GM12801 (cell line): ENCODE results near the gene USP12.

Experiments used
- CTCF ChIP-seq: IDR thresholded peaks from one replicate; pipeline ENCODE4 v1.5.1; 2011; ENCODE audit warnings: control low read depth; ENCODE audit not compliant: insufficient read length; ENCODE audit errors: extremely low read depth

USP12 gene

DNA sequence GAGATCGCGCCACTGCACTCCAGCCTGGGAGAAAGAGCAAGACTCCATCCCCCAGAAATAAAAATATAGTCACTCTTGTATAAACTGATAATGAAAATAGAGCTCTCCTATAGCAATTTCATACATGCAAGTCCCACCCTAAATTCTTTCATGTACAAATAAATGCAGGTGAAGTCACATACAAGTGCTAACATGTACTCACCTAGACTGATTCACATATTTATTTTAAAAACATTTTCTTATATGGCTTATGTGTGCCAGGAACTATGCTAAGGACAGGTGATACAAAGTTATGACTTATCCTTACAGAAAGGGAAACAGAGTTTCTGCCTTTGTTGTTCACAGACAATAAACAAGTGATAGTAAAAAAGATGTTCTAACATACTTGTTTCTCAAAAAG is 32.0 kb downstream of the USP12 start:
- TF ChIP-seq CTCF: no peak

DNA sequence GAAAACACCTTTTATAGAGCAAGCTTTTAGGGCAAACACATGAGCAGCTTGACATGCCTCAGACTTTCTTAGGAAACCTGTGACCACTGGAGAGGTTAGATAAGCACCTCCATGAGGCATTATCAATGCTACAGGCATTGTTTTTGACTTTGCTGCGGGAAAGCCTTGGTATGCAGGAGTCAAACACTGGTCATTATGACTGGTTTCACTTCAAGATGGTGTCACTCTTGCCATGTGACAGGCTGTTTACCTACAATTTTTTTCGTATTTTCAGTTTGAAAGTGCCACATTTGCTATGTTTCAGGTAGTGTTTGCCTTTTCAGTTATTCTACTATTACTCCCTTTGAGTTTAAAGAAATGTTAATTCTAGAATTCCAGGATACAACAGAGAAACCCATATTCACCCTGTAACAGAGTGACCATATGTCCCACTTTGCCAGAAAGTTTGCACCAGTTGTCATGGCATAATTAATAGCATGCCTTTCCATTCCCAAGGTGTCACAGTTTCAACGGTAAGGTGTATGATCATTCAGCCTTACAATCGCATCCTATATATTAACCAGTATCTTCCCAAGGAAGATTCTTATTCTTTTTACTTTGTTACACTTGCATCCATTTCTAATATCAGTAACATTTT is 33.0 kb downstream of the USP12 start:
- no peak for TF ChIP-seq CTCF

- TF ChIP-seq CTCF: no peak
Observed at GRCh38 chr13:27137759-27138158, 33.9 kb downstream of the USP12 start.

- no peak for TF ChIP-seq CTCF
Observed at GRCh38 chr13:27135023-27135422, 36.6 kb downstream of the USP12 start.

DNA sequence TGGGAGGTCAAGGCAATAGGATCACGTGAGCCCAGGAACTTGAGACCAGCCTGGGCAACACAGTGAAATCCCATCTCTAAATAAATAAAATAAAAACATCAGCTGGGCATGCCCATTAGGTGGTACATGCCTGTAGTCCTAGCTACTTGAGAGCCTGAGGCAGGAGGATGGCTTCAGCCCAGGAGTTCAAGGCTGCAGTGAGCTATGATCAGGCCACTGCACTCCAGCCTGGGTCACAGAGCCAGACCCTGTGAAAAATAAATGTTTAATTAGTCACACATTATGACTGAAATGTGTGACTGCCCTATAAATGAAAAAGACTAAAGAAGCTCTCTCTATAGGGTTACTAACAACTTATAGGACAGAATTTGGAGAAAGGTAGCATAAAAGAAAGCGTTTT is 37.7 kb downstream of the USP12 start:
- TF ChIP-seq CTCF: no peak

DNA sequence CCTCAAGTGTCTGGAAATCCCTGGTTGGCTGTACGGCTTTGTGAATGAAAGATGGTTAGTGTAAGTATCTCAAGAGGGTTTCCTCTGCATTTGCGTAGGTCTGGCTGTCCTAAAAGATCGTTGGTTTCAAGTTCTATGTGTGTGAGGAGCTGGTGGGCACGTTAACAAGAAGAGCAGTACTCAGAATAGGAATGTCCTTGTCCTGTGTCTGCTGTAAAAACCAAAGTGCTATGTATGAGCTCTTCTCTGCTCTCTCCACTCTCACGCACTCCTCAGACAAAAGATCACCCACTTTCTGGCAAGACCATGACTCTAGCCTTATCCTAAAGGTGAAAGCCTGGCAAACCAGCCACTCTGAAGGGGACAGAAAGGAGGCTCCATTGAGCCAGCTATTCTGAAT is 39.1 kb downstream of the USP12 start:
- no peak for TF ChIP-seq CTCF

GRCh38 chr13:27131906-27132305 is 39.7 kb downstream of the USP12 start:
- TF ChIP-seq CTCF: no peak
